Measurements from ENCODE around the gene PRAMEF17. TPM values are rescaled to one million over a fixed set of nuclear protein-coding genes. Genes with fewer than 3 reads are reported as not detected.
"Not testable (repeated sequence)": the region's sequence is repeated elsewhere in the genome, so short reads cannot be mapped to it uniquely, and the experiment has no call there.

PRAMEF17 gene
- not detected for total RNA-seq

- H3K36me3 ChIP-seq; intact Hi-C loops (cut with DNase I); DNase-seq; H3K9me3 ChIP-seq; H3K27ac ChIP-seq; H3K4me1 ChIP-seq; H3K27me3 ChIP-seq; H3K4me3 ChIP-seq: not testable (repeated sequence)
These were observed at the start of gene PRAMEF17 for GRCh38 chr1:13389332-13389731. Gene PRAMEF17 (plus strand): TSS chr1:13389632. CDS start chr1:13389658, 26 bp downstream.

GRCh38 chr1:13342496-13342895 lies 46.9 kb upstream of the PRAMEF17 start:
- H3K4me3 ChIP-seq; intact Hi-C loops (cut with DNase I); H3K36me3 ChIP-seq; H3K27ac ChIP-seq; H3K9me3 ChIP-seq; DNase-seq; H3K27me3 ChIP-seq; H3K4me1 ChIP-seq: not testable (repeated sequence)
- 60 to 81% methylated on average over 3 to 7 of the region's 8 CpGs for WGBS, 2 donors

GRCh38 chr1:13347034-13347433 lies 42.4 kb upstream of the PRAMEF17 start, which contains the start of gene PRAMEF14:
Gene PRAMEF14 (minus strand): TSS chr1:13347134. CDS start chr1:13345314, 1,820 bp downstream.
- intact Hi-C loops (cut with DNase I); H3K4me1 ChIP-seq; H3K4me3 ChIP-seq; DNase-seq; H3K9me3 ChIP-seq; H3K27me3 ChIP-seq; H3K27ac ChIP-seq; H3K36me3 ChIP-seq: not testable (repeated sequence)
- 73 to 77% methylated on average over 5 to 6 of the region's 7 CpGs for WGBS, 2 donors

GRCh38 chr1:13353476-13353875 lies 36.0 kb upstream of the PRAMEF17 start:
- H3K9me3 ChIP-seq; H3K27me3 ChIP-seq; DNase-seq; H3K36me3 ChIP-seq; intact Hi-C loops (cut with DNase I); H3K4me3 ChIP-seq; H3K27ac ChIP-seq; H3K4me1 ChIP-seq: not testable (repeated sequence)
- WGBS, 2 donors = 95 to 97% methylated on average over 4 of the region's 8 CpGs

- DNase-seq; H3K27me3 ChIP-seq; H3K4me3 ChIP-seq; H3K4me1 ChIP-seq; H3K27ac ChIP-seq; H3K9me3 ChIP-seq; H3K36me3 ChIP-seq; intact Hi-C loops (cut with DNase I): not testable (repeated sequence)
- whole genome bisulfite sequencing, 2 donors = no CpG with 5 or more reads among the region's 9 CpGs
These were observed 35.0 kb upstream of the PRAMEF17 start for GRCh38 chr1:13354475-13354874.

GRCh38 chr1:13356774-13357173 lies 32.7 kb upstream of the PRAMEF17 start:
- WGBS, 2 donors = 0 to 2% methylated on average over 5 of the region's 5 CpGs
- intact Hi-C loops (cut with DNase I); H3K4me3 ChIP-seq; H3K27me3 ChIP-seq; H3K36me3 ChIP-seq; H3K9me3 ChIP-seq; H3K4me1 ChIP-seq; H3K27ac ChIP-seq; DNase-seq: not testable (repeated sequence)
- TF ChIP-seq CTCF (IDR thresholded peaks at IDR 0.05) = peak in 5 of 6 experiments; percentile 44 to 63 (median 49)

GRCh38 chr1:13362364-13362763 lies 27.1 kb upstream of the PRAMEF17 start:
- 100% methylated on average over 1 of the region's 7 CpGs; no CpG with 5 or more reads in 1 of the 2 donors for WGBS, 2 donors
- DNase-seq = not testable (repeated sequence)

GRCh38 chr1:13364928-13365327 lies 24.5 kb upstream of the PRAMEF17 start:
- H3K27ac ChIP-seq; H3K4me3 ChIP-seq; intact Hi-C loops (cut with DNase I); DNase-seq; H3K9me3 ChIP-seq; H3K36me3 ChIP-seq; H3K27me3 ChIP-seq; H3K4me1 ChIP-seq: not testable (repeated sequence)
- WGBS, 2 donors = 57 to 89% methylated on average over 1 to 2 of the region's 4 CpGs

More at GRCh38 chr1:13362364-13362763, 27.1 kb upstream of the PRAMEF17 start:
- H3K9me3 ChIP-seq; H3K4me1 ChIP-seq; H3K27me3 ChIP-seq; H3K27ac ChIP-seq; intact Hi-C loops (cut with DNase I); H3K4me3 ChIP-seq; H3K36me3 ChIP-seq: not testable (repeated sequence)

- H3K27me3 ChIP-seq = peaks cover 0 to 13% (median 0%) of the 10 kb centered on the region in 4 donors
- 82 to 90% methylated on average over 3 of the region's 3 CpGs for WGBS, 2 donors
- H3K4me3 ChIP-seq; H3K4me1 ChIP-seq; H3K27ac ChIP-seq; DNase-seq; H3K9me3 ChIP-seq; H3K36me3 ChIP-seq; intact Hi-C loops (cut with DNase I): not testable (repeated sequence)
These were observed 22.9 kb upstream of the PRAMEF17 start for GRCh38 chr1:13366536-13366935.

Measured in esophagus squamous epithelium (tissue), 5 donors.